ENCODE results near the gene EXOC2. TPM values are rescaled to one million over a fixed set of nuclear protein-coding genes. Genes with fewer than 3 reads are reported as not detected.

The EXOC2 gene
- total RNA-seq, 1 experiment from 2014 or later, result 24.5 TPM

DNA sequence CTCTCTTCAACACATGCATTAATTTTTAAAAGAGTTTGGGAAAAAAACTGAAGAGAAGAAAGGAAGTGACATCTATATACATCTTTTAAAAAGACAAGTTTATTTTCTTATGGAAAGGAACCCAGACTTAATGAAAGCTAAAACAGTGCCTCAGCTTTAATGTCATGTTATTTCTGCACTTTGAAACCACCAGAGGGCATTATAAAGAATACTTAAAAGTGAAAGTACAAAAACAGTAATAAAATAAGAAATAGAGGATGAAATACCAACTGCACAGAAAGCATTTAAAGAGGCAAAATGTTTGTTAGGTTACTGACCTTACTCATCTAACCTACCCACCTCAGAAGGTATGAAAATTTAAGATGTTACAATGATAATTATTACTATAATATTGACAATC is 134.8 kb downstream of the EXOC2 start:
- ChIA-PET CTCF (interaction anchor here (1.3 kb wide), 1 partner anchor 879 kb away, joined by 3 read pairs; no protein-coding TSS in a partner anchor), RAD21 (ENCODE audit: low non-redundant PET in 1 of 2, low total read pairs in 2 of 2, uncharacterized antibody in 2 of 2, unreplicated experiment in 2 of 2) (no interaction called here), POLR2A (no interaction called here)
- no peak overlapping the region for H3K4me2 ChIP-seq (ENCODE audit: low read length)
- DNase-seq (ENCODE audit: low read depth, low spot score) (no peak), ATAC-seq (no peak)
- no peaks in the 10 kb centered on the region for H3K79me2 ChIP-seq (ENCODE audit: insufficient read depth, low read length)
- no peak overlapping the region for H3K4me3 ChIP-seq (replicated peaks in 1 of 2; ENCODE audit: low read depth in 1 of 2, low read length in 2 of 2)
- TF ChIP-seq, protein P1, sequence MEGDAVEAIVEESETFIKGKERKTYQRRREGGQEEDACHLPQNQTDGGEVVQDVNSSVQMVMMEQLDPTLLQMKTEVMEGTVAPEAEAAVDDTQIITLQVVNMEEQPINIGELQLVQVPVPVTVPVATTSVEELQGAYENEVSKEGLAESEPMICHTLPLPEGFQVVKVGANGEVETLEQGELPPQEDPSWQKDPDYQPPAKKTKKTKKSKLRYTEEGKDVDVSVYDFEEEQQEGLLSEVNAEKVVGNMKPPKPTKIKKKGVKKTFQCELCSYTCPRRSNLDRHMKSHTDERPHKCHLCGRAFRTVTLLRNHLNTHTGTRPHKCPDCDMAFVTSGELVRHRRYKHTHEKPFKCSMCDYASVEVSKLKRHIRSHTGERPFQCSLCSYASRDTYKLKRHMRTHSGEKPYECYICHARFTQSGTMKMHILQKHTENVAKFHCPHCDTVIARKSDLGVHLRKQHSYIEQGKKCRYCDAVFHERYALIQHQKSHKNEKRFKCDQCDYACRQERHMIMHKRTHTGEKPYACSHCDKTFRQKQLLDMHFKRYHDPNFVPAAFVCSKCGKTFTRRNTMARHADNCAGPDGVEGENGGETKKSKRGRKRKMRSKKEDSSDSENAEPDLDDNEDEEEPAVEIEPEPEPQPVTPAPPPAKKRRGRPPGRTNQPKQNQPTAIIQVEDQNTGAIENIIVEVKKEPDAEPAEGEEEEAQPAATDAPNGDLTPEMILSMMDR (IDR thresholded peaks at IDR 0.05 in 2 of 3, conservative IDR thresholded peaks at IDR 0.05 in 1 of 3; ENCODE audit: borderline replicate concordance in 1 of 3, insufficient read depth in 1 of 3, low read depth in 2 of 3, low read length in 2 of 3), result peak in 2 of 3 experiments; percentile 17 to 42; a peak in 4 of 6 replicates
- no peak for TF ChIP-seq SIN3A (IDR thresholded peaks at IDR 0.05; ENCODE audit: low read depth)
- H3K27ac ChIP-seq (ENCODE audit: low read depth, low read length), result no peak overlapping the region
- intact Hi-C loops (cut with micrococcal nuclease), result no loop called here
- no TSS peak for BruUV-seq (replicated peaks)
- H3K27me3 ChIP-seq (ENCODE audit: insufficient read depth, low read length), result no peaks in the 10 kb centered on the region
- H3K4me1 ChIP-seq (ENCODE audit: control insufficient read depth in 1 of 2, insufficient read depth in 2 of 2, low read length in 2 of 2), result no peaks in the 10 kb centered on the region
- H4K20me1 ChIP-seq (ENCODE audit: insufficient read depth), result no peaks in the 10 kb centered on the region
- no peaks in the 10 kb centered on the region for H3K9me3 ChIP-seq (ENCODE audit: control insufficient read depth in 1 of 2, insufficient read depth in 1 of 2, low read depth in 1 of 2, low read length in 2 of 2)
- no peak overlapping the region for H3K9ac ChIP-seq (ENCODE audit: low read length)
- no peaks in the 10 kb centered on the region; a peak in 2 of 4 replicates for H3K36me3 ChIP-seq (ENCODE audit: control insufficient read depth in 1 of 2, insufficient read depth in 2 of 2, low read length in 2 of 2)
- H2AFZ ChIP-seq (ENCODE audit: low read depth, low read length, poor library complexity, severe bottlenecking), result no peak overlapping the region
- H3K9me2 ChIP-seq (ENCODE audit: insufficient read depth), result no peaks in the 10 kb centered on the region

DNA sequence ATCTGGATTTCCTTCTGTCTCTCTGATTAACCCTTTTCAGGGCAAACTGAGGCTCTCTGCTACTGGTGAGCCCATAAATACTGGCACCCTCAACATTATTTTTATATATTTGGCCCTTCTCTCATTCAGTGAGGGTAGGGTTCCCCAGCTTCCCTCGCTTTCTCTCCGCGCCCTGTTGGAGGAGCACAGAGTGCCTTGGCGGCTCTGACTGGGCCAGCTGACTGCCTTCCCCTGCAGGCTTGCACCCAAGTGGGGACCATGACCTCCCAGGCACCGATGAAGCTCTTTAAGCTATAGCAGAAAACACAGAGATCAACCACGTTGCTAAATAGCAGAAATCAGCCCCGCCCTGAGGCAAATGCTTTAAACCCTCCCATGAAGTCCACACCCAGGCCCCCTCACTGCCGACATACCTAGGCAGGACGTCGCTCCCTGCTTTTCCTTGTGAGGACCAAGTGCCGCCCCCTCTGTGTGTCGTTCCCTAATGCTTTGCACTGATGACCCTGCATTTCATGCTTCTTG is 141.0 kb downstream of the EXOC2 start:
- CTCF ChIA-PET, result no interaction called here
- Histone ChIP-seq H3K9me2 (ENCODE audit: insufficient read depth) (no peaks in the 10 kb centered on the region), H3K4me3 (replicated peaks in 1 of 2; ENCODE audit: low read depth in 1 of 2, low read length in 2 of 2) (no peak overlapping the region), H3K36me3 (ENCODE audit: control insufficient read depth in 1 of 2, insufficient read depth in 2 of 2, low read length in 2 of 2) (no peaks in the 10 kb centered on the region; a peak in 1 of 4 replicates), H3K9me3 (ENCODE audit: control insufficient read depth in 1 of 2, insufficient read depth in 1 of 2, low read depth in 1 of 2, low read length in 2 of 2) (no peaks in the 10 kb centered on the region), H4K20me1 (ENCODE audit: insufficient read depth) (no peaks in the 10 kb centered on the region), H3K4me2 (ENCODE audit: low read length) (no peak overlapping the region), H2AFZ (ENCODE audit: low read depth, low read length, poor library complexity, severe bottlenecking) (no peak overlapping the region), H3K27me3 (ENCODE audit: insufficient read depth, low read length) (no peaks in the 10 kb centered on the region), H3K27ac (ENCODE audit: low read depth, low read length) (no peak overlapping the region), H3K79me2 (ENCODE audit: insufficient read depth, low read length) (no peaks in the 10 kb centered on the region), H3K9ac (ENCODE audit: low read length) (no peak overlapping the region), H3K4me1 (ENCODE audit: control insufficient read depth in 1 of 2, insufficient read depth in 2 of 2, low read length in 2 of 2) (no peaks in the 10 kb centered on the region)
- RAD21 ChIA-PET (ENCODE audit: low non-redundant PET in 1 of 2, low total read pairs in 2 of 2, uncharacterized antibody in 2 of 2, unreplicated experiment in 2 of 2), result no interaction called here
- POLR2A ChIA-PET, result no interaction called here
- no TSS peak for BruUV-seq (replicated peaks)
- ATAC-seq (no peak), DNase-seq (ENCODE audit: low read depth, low spot score) (no peak)
- intact Hi-C loops (cut with micrococcal nuclease), result no loop called here
- TF ChIP-seq EZH2 (IDR thresholded peaks at IDR 0.05) (no peak), EZH2phosphoT487 (IDR thresholded peaks at IDR 0.05; ENCODE audit: borderline replicate concordance) (no peak), POLR2A (IDR thresholded peaks at IDR 0.05; ENCODE audit: borderline replicate concordance, extremely low read depth, insufficient read depth, insufficient read length) (no peak), SRF (IDR thresholded peaks at IDR 0.05; ENCODE audit: low read depth) (no peak), CBX3 (IDR thresholded peaks at IDR 0.05; ENCODE audit: low read depth) (no peak), POLR2AphosphoS5 (IDR thresholded peaks at IDR 0.05; ENCODE audit: low read depth, low read length) (no peak), JUND (IDR thresholded peaks at IDR 0.05) (no peak), ZNF274 (IDR thresholded peaks at IDR 0.05; ENCODE audit: low read depth, low read length) (no peak), CEBPB (IDR thresholded peaks at IDR 0.05; ENCODE audit: low read depth) (no peak), RAD21 (IDR thresholded peaks at IDR 0.05; ENCODE audit: low read depth) (no peak), EGR1 (IDR thresholded peaks at IDR 0.05; ENCODE audit: low read depth) (no peak)
- TF ChIP-seq, protein P1 (IDR thresholded peaks at IDR 0.05 in 2 of 3, conservative IDR thresholded peaks at IDR 0.05 in 1 of 3; ENCODE audit: borderline replicate concordance in 1 of 3, insufficient read depth in 1 of 3, low read depth in 2 of 3, low read length in 2 of 3), result no peak
- TF ChIP-seq, protein P2, sequence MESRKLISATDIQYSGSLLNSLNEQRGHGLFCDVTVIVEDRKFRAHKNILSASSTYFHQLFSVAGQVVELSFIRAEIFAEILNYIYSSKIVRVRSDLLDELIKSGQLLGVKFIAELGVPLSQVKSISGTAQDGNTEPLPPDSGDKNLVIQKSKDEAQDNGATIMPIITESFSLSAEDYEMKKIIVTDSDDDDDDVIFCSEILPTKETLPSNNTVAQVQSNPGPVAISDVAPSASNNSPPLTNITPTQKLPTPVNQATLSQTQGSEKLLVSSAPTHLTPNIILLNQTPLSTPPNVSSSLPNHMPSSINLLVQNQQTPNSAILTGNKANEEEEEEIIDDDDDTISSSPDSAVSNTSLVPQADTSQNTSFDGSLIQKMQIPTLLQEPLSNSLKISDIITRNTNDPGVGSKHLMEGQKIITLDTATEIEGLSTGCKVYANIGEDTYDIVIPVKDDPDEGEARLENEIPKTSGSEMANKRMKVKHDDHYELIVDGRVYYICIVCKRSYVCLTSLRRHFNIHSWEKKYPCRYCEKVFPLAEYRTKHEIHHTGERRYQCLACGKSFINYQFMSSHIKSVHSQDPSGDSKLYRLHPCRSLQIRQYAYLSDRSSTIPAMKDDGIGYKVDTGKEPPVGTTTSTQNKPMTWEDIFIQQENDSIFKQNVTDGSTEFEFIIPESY (IDR thresholded peaks at IDR 0.05; ENCODE audit: extremely low read depth, insufficient replicate concordance, low read length), result no peak
- TF ChIP-seq, protein P3, sequence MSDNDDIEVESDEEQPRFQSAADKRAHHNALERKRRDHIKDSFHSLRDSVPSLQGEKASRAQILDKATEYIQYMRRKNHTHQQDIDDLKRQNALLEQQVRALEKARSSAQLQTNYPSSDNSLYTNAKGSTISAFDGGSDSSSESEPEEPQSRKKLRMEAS (IDR thresholded peaks at IDR 0.05), result no peak

Data from HCT116 (cell line).